HFFc6 (cell line): ENCODE measurements around the gene SLC10A3. TPM values are rescaled to one million over a fixed set of nuclear protein-coding genes. Genes with fewer than 3 reads are reported as not detected.

Experiments
- DNase-seq: peaks from one replicate; pipeline ENCODE4 v3.0.0-alpha.2; 2018
- H3K27ac Mint-ChIP-seq: 2 replicates; pipeline ENCODE4 v1.8.0; 2020; ENCODE audit warnings: mild to moderate bottlenecking, mixed read lengths
- H3K27me3 Mint-ChIP-seq: 2 replicates; pipeline ENCODE4 v1.8.0; 2021; ENCODE audit warnings: mild to moderate bottlenecking, moderate library complexity, mixed read lengths; ENCODE audit not compliant: insufficient read depth
- H3K36me3 Mint-ChIP-seq: 2 replicates; pipeline ENCODE4 v1.8.0; 2021; ENCODE audit warnings: low read depth, mixed read lengths
- H3K4me1 Mint-ChIP-seq: 2 replicates; pipeline ENCODE4 v1.8.0; 2020; ENCODE audit warnings: low read depth, mixed read lengths
- H3K4me3 Mint-ChIP-seq: 2 replicates; pipeline ENCODE4 v1.8.0; 2020; ENCODE audit warnings: mild to moderate bottlenecking, moderate library complexity, mixed read lengths
- H3K9me3 Mint-ChIP-seq: 2 replicates; pipeline ENCODE4 v1.8.0; 2020; ENCODE audit warnings: mild to moderate bottlenecking, mixed read lengths
- CTCF ChIP-seq: fragments of 200-600 bp; sonication (generic); IDR thresholded peaks from 2 replicates; pipeline ENCODE4 v1.5.0; 2021; ENCODE audit warnings: antibody characterized with exemption, mild to moderate bottlenecking
- total RNA-seq, 6 experiments: library from RNA; stranded (reverse); fragmentation: NEBNext Ultra II Directional; extraction: Animal tissue kit (Norgen Biotek cat#: 25700); gene quantifications; 2 replicates in 1 of 6; 3 replicates in 5 of 6; pipeline ENCODE4 v1.2.3, GENCODE V29; 2021

SLC10A3 gene
- total RNA-seq, 6 experiments from 2014 or later = 34.6 to 46.5 (median 37.7) TPM

- Mint-ChIP-seq H3K9me3 (no peaks in the 10 kb centered on the region), H3K27ac (no peak overlapping the region), H3K27me3 (no peaks in the 10 kb centered on the region; the same call in 1 of the 2 replicates), H3K36me3 (no peaks in the 10 kb centered on the region), H3K4me3 (no peak overlapping the region), H3K4me1 (peaks cover 5% of the 10 kb centered on the region; the same call in 1 of the 2 replicates)
- DNase-seq = no peak
- no peak for TF ChIP-seq CTCF
Observed at GRCh38 chrX:154495472-154495922, 5.1 kb upstream of the SLC10A3 start.

GRCh38 chrX:154494715-154495114 is 4.3 kb upstream of the SLC10A3 start:
- TF ChIP-seq CTCF = no peak

GRCh38 chrX:154490021-154490413 is 412 bp downstream of the SLC10A3 start:
- Mint-ChIP-seq H3K4me3 (peak overlapping the region; percentile 90), H3K36me3 (no peaks in the 10 kb centered on the region; the same call in 1 of the 2 replicates), H3K27me3 (no peaks in the 10 kb centered on the region), H3K27ac (peak overlapping the region; percentile 92), H3K9me3 (no peaks in the 10 kb centered on the region), H3K4me1 (peaks cover 6% of the 10 kb centered on the region)
- DNase-seq = peak; percentile 32
- no peak for TF ChIP-seq CTCF

More at GRCh38 chrX:154494715-154495114, 4.3 kb upstream of the SLC10A3 start:
- Mint-ChIP-seq H3K4me3 (no peak overlapping the region), H3K27ac (no peak overlapping the region), H3K9me3 (no peaks in the 10 kb centered on the region), H3K4me1 (peaks cover 7% of the 10 kb centered on the region), H3K27me3 (no peaks in the 10 kb centered on the region; the same call in 1 of the 2 replicates), H3K36me3 (no peaks in the 10 kb centered on the region)
- DNase-seq = no peak

- peaks cover 12% of the 10 kb centered on the region for H3K4me1 Mint-ChIP-seq
- DNase-seq = no peak
- TF ChIP-seq CTCF = no peak
- no peaks in the 10 kb centered on the region; the same call in 1 of the 2 replicates for H3K36me3 Mint-ChIP-seq
- no peaks in the 10 kb centered on the region for H3K9me3 Mint-ChIP-seq
- peak overlapping the region; percentile 92 for H3K27ac Mint-ChIP-seq
- peak overlapping the region; percentile 90 for H3K4me3 Mint-ChIP-seq
- no peaks in the 10 kb centered on the region for H3K27me3 Mint-ChIP-seq
Observed at GRCh38 chrX:154489182-154489581, 1.2 kb downstream of the SLC10A3 start.

- Mint-ChIP-seq H3K4me1 (peaks cover 12% of the 10 kb centered on the region), H3K4me3 (no peak overlapping the region), H3K27me3 (no peaks in the 10 kb centered on the region), H3K9me3 (no peaks in the 10 kb centered on the region), H3K27ac (no peak overlapping the region), H3K36me3 (no peaks in the 10 kb centered on the region; the same call in 1 of the 2 replicates)
- DNase-seq = no peak
- TF ChIP-seq CTCF = no peak
Observed at GRCh38 chrX:154488336-154489075, 1.9 kb downstream of the SLC10A3 start.
